Measurements from ENCODE around the gene DCAF4L1. TPM values are rescaled to one million over a fixed set of nuclear protein-coding genes. Genes with fewer than 3 reads are reported as not detected.

Gene DCAF4L1
- total and polyA plus RNA-seq, 2 donors (not counting 1 experiment from before 2014, with no cell fraction given), result 0.20 to 0.31 TPM

DNA sequence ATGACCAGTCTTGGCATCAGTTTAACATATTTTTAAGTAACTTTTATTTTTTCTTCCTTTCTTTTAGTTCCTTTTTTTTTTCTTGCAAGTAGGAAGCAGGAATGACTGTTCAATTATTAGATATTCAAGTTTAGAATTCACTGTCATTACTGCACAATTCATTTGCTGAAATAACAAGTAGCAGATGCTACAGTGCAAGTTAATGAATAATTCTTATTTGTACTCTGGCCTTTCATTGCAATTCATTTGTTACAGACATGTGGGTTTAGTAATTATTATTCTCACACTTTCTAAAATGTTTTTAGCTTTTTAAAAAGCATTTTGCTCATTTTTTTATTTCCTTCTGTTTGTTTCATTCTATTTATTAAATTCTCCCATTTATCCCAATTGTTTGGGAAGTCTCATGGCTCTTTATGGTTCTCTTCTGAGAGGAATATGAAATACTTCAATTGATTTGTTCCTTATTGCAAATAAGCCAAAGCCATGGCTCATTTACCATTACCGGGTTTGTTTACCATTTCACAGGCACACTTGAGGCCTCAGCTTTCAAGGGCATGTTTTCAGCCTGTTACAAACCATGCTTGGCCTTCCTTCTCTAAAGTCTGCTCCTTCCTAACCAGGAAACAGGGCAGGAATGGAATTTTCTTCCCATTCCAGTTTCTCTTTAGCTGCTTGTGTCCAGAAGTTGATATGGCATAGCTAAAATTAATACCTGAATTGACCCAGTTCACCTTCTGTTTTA, 4.6 kb upstream of the DCAF4L1 start:
- no peaks in the 10 kb centered on the region for H3K9me3 Mint-ChIP-seq (ENCODE audit: insufficient read depth)
- no peaks in the 10 kb centered on the region for H3K36me3 ChIP-seq (replicated peaks in 1 of 2; ENCODE audit: control extremely low read depth in 1 of 2, control insufficient read depth in 1 of 2, extremely low read depth in 1 of 2, insufficient read depth in 2 of 2, low read length in 1 of 2)
- H3K4me3 Mint-ChIP-seq, result no peak overlapping the region
- H2AFZ ChIP-seq (ENCODE audit: insufficient read depth, low read depth, low read length, poor library complexity, severe bottlenecking), result no peak overlapping the region
- no peaks in the 10 kb centered on the region for H3K4me1 ChIP-seq (ENCODE audit: control insufficient read depth in 2 of 2, insufficient read depth in 2 of 2, low read length in 2 of 2)
- TF ChIP-seq, protein P1, sequence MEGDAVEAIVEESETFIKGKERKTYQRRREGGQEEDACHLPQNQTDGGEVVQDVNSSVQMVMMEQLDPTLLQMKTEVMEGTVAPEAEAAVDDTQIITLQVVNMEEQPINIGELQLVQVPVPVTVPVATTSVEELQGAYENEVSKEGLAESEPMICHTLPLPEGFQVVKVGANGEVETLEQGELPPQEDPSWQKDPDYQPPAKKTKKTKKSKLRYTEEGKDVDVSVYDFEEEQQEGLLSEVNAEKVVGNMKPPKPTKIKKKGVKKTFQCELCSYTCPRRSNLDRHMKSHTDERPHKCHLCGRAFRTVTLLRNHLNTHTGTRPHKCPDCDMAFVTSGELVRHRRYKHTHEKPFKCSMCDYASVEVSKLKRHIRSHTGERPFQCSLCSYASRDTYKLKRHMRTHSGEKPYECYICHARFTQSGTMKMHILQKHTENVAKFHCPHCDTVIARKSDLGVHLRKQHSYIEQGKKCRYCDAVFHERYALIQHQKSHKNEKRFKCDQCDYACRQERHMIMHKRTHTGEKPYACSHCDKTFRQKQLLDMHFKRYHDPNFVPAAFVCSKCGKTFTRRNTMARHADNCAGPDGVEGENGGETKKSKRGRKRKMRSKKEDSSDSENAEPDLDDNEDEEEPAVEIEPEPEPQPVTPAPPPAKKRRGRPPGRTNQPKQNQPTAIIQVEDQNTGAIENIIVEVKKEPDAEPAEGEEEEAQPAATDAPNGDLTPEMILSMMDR (IDR thresholded peaks at IDR 0.05), result no peak
- TF ChIP-seq EZH2 (IDR thresholded peaks at IDR 0.05; ENCODE audit: borderline replicate concordance, insufficient read depth, low read depth, low read length, poor library complexity, severe bottlenecking), result no peak
- H3K4me1 Mint-ChIP-seq, result no peaks in the 10 kb centered on the region
- DNase-seq, result no peak
- intact Hi-C loops (cut with micrococcal nuclease), result no loop called here
- H3K4me2 ChIP-seq (replicated peaks; ENCODE audit: low read depth, low read length, poor library complexity, severe bottlenecking), result no peak overlapping the region
- H3K27ac ChIP-seq (ENCODE audit: low read length in 2 of 2), result no peak overlapping the region
- H3K27me3 ChIP-seq (replicated peaks in 1 of 4; ENCODE audit: control extremely low read depth in 1 of 4, control insufficient read depth in 3 of 4, insufficient read depth in 4 of 4, low read length in 3 of 4), result no peaks in the 10 kb centered on the region
- peaks cover 4% of the 10 kb centered on the region for H3K27me3 Mint-ChIP-seq
- ATAC-seq (ENCODE audit: low read depth), result no peak
- no peak overlapping the region for H3K4me3 ChIP-seq (ENCODE audit: control extremely low read depth in 1 of 5, extremely low read depth in 1 of 5, insufficient read depth in 1 of 5, low read depth in 2 of 5, low read length in 4 of 5)
- CTCF ChIA-PET, result interaction anchor here (0.7 to 1.4 kb wide), 2 partner anchors 10 to 19 kb away, joined by 3 to 4 read pairs; no protein-coding TSS in a partner anchor
- WGBS (ENCODE audit: insufficient coverage), result 80% methylated on average over 1 of the region's 1 CpG
- H3K27ac Mint-ChIP-seq, result no peak overlapping the region
- no peaks in the 10 kb centered on the region for H3K9me3 ChIP-seq (ENCODE audit: control extremely low read depth in 1 of 3, control insufficient read depth in 2 of 3, insufficient read depth in 1 of 3, low read length in 2 of 3)
- H4K20me1 ChIP-seq (ENCODE audit: control insufficient read depth, insufficient read depth, low read length, poor library complexity, severe bottlenecking), result no peaks in the 10 kb centered on the region
- H3K79me2 ChIP-seq (ENCODE audit: control insufficient read depth, insufficient read depth, low read length), result no peaks in the 10 kb centered on the region
- H3K9ac ChIP-seq (ENCODE audit: low read length), result no peak overlapping the region
- POLR2A ChIA-PET, result no interaction called here

DNA sequence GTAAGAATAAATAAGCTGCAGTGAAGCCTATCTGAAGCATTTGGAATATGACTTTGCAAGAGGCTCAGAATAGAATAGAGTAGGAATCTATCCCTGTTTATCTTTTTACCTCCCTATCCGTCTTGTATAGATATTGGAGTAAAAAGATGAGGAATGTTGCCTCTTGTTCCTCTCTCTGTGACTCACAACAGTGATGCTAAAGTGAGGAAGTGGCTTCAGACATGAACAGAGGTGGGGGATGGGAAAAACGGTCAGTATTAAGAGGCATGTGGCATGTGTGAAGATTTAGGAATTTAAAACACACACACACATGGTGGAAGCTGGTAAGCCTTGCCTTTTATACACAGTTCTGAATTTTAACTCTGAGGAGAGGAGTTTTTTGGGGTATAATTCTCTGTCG, 3.8 kb upstream of the DCAF4L1 start:
- no peak overlapping the region for H3K4me3 Mint-ChIP-seq
- no peaks in the 10 kb centered on the region for H3K9me3 Mint-ChIP-seq (ENCODE audit: insufficient read depth)
- Histone ChIP-seq H3K9me3 (ENCODE audit: control extremely low read depth in 1 of 3, control insufficient read depth in 2 of 3, insufficient read depth in 1 of 3, low read length in 2 of 3) (no peaks in the 10 kb centered on the region), H3K27me3 (replicated peaks in 1 of 4; ENCODE audit: control extremely low read depth in 1 of 4, control insufficient read depth in 3 of 4, insufficient read depth in 4 of 4, low read length in 3 of 4) (no peaks in the 10 kb centered on the region), H3K9ac (ENCODE audit: low read length) (no peak overlapping the region), H3K4me2 (replicated peaks; ENCODE audit: low read depth, low read length, poor library complexity, severe bottlenecking) (no peak overlapping the region), H3K4me3 (ENCODE audit: control extremely low read depth in 1 of 5, extremely low read depth in 1 of 5, insufficient read depth in 1 of 5, low read depth in 2 of 5, low read length in 4 of 5) (no peak overlapping the region), H2AFZ (ENCODE audit: insufficient read depth, low read depth, low read length, poor library complexity, severe bottlenecking) (no peak overlapping the region), H3K79me2 (ENCODE audit: control insufficient read depth, insufficient read depth, low read length) (no peaks in the 10 kb centered on the region), H3K27ac (ENCODE audit: low read length in 2 of 2) (no peak overlapping the region), H4K20me1 (ENCODE audit: control insufficient read depth, insufficient read depth, low read length, poor library complexity, severe bottlenecking) (no peaks in the 10 kb centered on the region), H3K36me3 (replicated peaks in 1 of 2; ENCODE audit: control extremely low read depth in 1 of 2, control insufficient read depth in 1 of 2, extremely low read depth in 1 of 2, insufficient read depth in 2 of 2, low read length in 1 of 2) (no peaks in the 10 kb centered on the region), H3K4me1 (ENCODE audit: control insufficient read depth in 2 of 2, insufficient read depth in 2 of 2, low read length in 2 of 2) (no peaks in the 10 kb centered on the region)
- POLR2A ChIA-PET, result no interaction called here
- no peaks in the 10 kb centered on the region for H3K4me1 Mint-ChIP-seq
- ATAC-seq (ENCODE audit: low read depth) (no peak), DNase-seq (no peak)
- 100% methylated on average over 1 of the region's 3 CpGs for WGBS (ENCODE audit: insufficient coverage)
- H3K27me3 Mint-ChIP-seq, result peaks cover 4% of the 10 kb centered on the region
- CTCF ChIA-PET, result interaction anchor here (0.7 to 1.4 kb wide), 2 partner anchors 9 to 20 kb away, joined by 3 to 4 read pairs; no protein-coding TSS in a partner anchor
- TF ChIP-seq, protein P1 (IDR thresholded peaks at IDR 0.05), result no peak
- TF ChIP-seq EZH2 (IDR thresholded peaks at IDR 0.05; ENCODE audit: borderline replicate concordance, insufficient read depth, low read depth, low read length, poor library complexity, severe bottlenecking), result no peak
- no peak overlapping the region for H3K27ac Mint-ChIP-seq
- intact Hi-C loops (cut with micrococcal nuclease), result no loop called here
